Measurements from ENCODE around the gene KCNJ1. TPM values are rescaled to one million over a fixed set of nuclear protein-coding genes. Genes with fewer than 3 reads are reported as not detected.

KCNJ1 gene
- total and polyA plus RNA-seq, 8 donors: 0.10 TPM; not detected in 7

GRCh38 chr11:128843198-128843785 is 23.8 kb downstream of the KCNJ1 start:
- no peak for DNase-seq
- 15 to 42% (median 27%) methylated on average over 2 of the region's 2 CpGs for WGBS, 5 donors
- H3K27ac ChIP-seq: no peak overlapping the region
- TF ChIP-seq POLR2AphosphoS5 (IDR thresholded peaks at IDR 0.05): no peak
- no peak for TF ChIP-seq POLR2A (IDR thresholded peaks at IDR 0.05)
- no peak for TF ChIP-seq EP300 (IDR thresholded peaks at IDR 0.05)
- TF ChIP-seq CTCF (IDR thresholded peaks at IDR 0.05): no peak
- no peaks in the 10 kb centered on the region for H3K36me3 ChIP-seq
- H3K4me3 ChIP-seq: no peak overlapping the region
- H3K27me3 ChIP-seq: no peaks in the 10 kb centered on the region
- no peaks in the 10 kb centered on the region for H3K9me3 ChIP-seq
- peaks cover 0 to 3% (median 0%) of the 10 kb centered on the region in 4 donors for H3K4me1 ChIP-seq
- intact Hi-C loops (cut with DNase I; ENCODE audit: low total_unique reads): no loop called here

- Histone ChIP-seq H3K36me3 (no peaks in the 10 kb centered on the region), H3K27me3 (no peaks in the 10 kb centered on the region), H3K4me3 (no peak overlapping the region), H3K4me1 (peaks cover 0 to 3% (median 0%) of the 10 kb centered on the region in 4 donors), H3K9me3 (no peaks in the 10 kb centered on the region), H3K27ac (no peak overlapping the region)
- 80 to 91% (median 89%) methylated on average over 7 of the region's 7 CpGs for WGBS, 5 donors
- DNase-seq: no peak
- TF ChIP-seq POLR2A (IDR thresholded peaks at IDR 0.05): no peak
- TF ChIP-seq CTCF (IDR thresholded peaks at IDR 0.05): no peak
- TF ChIP-seq EP300 (IDR thresholded peaks at IDR 0.05): no peak
- no peak for TF ChIP-seq POLR2AphosphoS5 (IDR thresholded peaks at IDR 0.05)
- intact Hi-C loops (cut with DNase I; ENCODE audit: low total_unique reads): no loop called here
These were observed 25.5 kb downstream of the KCNJ1 start for GRCh38 chr11:128841461-128842072.

GRCh38 chr11:128840783-128841182 is 26.3 kb downstream of the KCNJ1 start:
- no peak for TF ChIP-seq EP300 (IDR thresholded peaks at IDR 0.05)
- no peak for TF ChIP-seq POLR2A (IDR thresholded peaks at IDR 0.05)
- TF ChIP-seq POLR2AphosphoS5 (IDR thresholded peaks at IDR 0.05): no peak
- TF ChIP-seq CTCF (IDR thresholded peaks at IDR 0.05): no peak
- Histone ChIP-seq H3K4me1 (peaks cover 0 to 8% (median 3%) of the 10 kb centered on the region in 4 donors), H3K36me3 (no peaks in the 10 kb centered on the region), H3K4me3 (no peak overlapping the region), H3K27me3 (no peaks in the 10 kb centered on the region), H3K27ac (no peak overlapping the region), H3K9me3 (no peaks in the 10 kb centered on the region)
- no peak for DNase-seq
- 62 to 81% (median 67%) methylated on average over 2 of the region's 2 CpGs for WGBS, 5 donors
- intact Hi-C loops (cut with DNase I; ENCODE audit: low total_unique reads): no loop called here

- 44 to 71% (median 49%) methylated on average over 5 of the region's 5 CpGs for WGBS, 5 donors
- Histone ChIP-seq H3K4me1 (peaks cover 0 to 10% (median 4%) of the 10 kb centered on the region in 4 donors), H3K27ac (no peak overlapping the region), H3K36me3 (no peaks in the 10 kb centered on the region), H3K4me3 (no peak overlapping the region), H3K27me3 (no peaks in the 10 kb centered on the region), H3K9me3 (no peaks in the 10 kb centered on the region)
- DNase-seq: no peak
- TF ChIP-seq EP300 (IDR thresholded peaks at IDR 0.05) (no peak), POLR2AphosphoS5 (IDR thresholded peaks at IDR 0.05) (no peak), CTCF (IDR thresholded peaks at IDR 0.05) (no peak), POLR2A (IDR thresholded peaks at IDR 0.05) (no peak)
- intact Hi-C loops (cut with DNase I; ENCODE audit: low total_unique reads): no loop called here
These were observed 27.0 kb downstream of the KCNJ1 start for GRCh38 chr11:128840137-128840536.

Measured in stomach (tissue), 9 donors.